Activated CD4-positive, alpha-beta T cell treated with anti-CD3 and anti-CD28 coated beads for 4 hours (primary cell): Measurements from ENCODE around the gene ADAM10.
"Not testable (repeated sequence)": the region's sequence is repeated elsewhere in the genome, so short reads cannot be mapped to it uniquely, and the experiment has no call there.

ENCODE experiments used
- DNase-seq, 2 donors: peaks; one replicate each; pipeline ENCODE4 v3.0.0-alpha.2; 2020

ADAM10 gene

DNA sequence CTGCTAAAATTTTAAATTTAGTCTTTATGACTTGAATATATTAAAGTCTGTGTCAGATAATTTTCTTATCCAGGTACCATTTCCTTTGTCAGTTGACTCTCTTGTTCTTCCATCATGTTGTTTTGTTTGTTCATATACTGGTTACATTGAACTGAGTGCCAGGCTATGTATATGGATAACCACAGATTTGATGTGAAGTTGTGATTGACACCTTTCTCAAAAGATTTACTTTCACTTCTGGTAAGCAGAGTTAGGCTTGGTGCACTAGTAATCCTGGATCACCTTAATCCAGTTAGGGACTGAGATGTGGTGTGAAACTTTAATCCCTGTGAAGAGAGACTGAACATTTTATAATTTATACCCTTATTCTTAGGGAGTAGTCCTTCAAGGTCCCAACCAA is 99.4 kb downstream of the ADAM10 start:
- no peak for DNase-seq

DNA sequence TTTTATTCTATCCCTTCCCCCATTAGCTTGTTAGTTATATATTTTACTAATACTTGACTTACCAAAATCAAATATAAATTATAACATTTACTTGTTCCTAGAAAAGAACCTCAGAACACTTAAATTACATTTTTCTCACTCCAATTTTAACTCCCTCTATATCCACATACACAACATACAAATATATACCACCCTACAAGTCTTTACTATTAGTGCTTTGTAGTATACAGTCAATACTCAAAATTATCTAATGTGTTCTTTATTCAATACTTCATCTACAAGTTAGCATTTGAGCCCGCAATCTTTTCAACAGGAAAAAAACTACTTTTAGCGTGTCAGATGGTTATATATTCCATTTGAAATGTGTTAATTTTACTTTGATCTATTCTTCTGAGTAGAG is 100.3 kb downstream of the ADAM10 start:
- no peak for DNase-seq

DNA sequence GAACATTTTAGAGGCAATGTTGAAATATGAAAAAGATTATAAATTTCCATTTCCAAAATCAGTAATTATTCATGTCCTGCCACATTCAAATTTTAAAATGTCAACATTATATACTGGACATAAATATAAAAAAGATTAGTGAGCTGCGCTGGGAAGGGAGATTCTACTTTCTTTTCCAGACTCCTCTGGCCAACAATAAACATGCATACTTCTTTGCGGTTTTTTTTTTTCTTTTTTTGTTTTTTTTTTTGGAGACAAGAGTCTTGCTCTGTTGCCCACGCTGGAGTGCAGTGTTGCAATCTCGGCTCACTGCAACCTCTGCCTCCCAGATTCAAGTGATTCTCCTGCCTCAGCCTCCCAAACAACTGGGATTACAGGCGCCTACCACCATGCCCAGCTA is 105.5 kb downstream of the ADAM10 start:
- no peak for DNase-seq

DNA sequence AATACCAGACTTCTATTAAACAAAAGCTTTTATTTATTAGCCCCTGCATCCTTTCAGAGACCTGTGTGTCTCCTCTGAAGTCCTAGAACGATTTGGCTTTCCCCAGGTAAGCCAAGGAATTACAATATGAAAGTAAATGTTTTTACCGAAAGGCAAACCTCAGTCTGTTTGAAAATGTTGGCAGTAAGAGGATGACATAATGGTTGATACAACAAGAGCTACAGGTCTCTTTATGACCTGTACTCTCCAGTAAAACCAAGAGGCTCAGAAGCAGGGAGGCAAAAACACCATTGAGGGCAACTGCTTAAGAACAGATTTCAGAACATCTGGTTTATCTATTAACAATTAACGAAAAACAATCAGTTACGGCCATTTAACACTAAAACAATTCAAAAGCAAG is 107.8 kb downstream of the ADAM10 start:
- no peak for DNase-seq

DNA sequence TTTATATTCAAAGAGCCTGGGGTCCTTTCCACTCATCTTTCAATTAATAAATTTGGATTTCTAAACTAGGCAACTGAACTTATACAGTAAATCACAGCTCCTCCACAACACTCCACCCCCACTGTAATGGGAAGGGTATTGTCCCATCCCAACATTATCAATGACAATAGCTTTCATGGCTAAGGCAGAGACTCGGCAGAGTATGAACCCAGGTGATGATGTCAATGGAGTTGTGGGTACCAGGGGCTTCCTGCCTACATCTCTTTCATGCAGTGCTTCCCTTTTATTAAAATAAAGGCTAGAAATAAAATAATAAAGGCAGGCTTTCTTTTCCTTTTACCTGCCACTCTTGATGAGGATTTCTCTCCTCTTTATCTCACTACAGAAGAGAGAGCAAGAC is 109.5 kb downstream of the ADAM10 start:
- DNase-seq = no peak

DNA sequence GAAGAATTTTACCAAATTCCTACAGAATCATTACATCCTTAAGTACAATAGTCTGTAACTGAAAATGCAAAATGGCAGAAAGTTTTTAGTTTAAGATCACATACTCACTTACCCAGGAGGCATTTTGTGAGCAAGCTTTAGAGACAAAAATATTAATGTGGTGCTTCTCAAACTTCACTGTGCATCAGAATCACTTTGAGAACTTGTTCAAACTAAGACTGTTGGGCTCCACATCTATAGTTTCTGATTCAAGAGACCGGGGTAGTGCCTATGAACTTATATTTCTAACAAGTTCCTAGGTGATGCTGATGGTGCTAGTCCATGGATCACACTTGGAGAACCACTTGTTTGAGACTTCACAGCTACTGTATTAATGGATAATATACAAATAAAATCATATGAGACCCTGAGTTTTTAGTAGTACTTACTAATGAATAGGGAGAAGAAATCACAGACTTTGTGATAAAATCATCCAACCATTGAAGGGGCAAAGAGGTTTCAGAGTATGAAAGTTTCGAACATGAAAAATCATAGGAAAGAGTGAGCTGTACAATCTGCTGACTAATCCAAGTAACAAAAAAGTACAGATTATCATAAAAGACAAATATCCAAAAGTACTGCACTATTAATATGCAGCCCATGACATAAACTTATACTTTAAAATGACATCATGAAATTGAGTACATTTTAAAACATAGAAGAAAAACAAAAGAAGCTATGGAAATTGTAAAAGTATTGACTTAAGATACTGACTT is 110.3 kb downstream of the ADAM10 start:
- no peak for DNase-seq

DNA sequence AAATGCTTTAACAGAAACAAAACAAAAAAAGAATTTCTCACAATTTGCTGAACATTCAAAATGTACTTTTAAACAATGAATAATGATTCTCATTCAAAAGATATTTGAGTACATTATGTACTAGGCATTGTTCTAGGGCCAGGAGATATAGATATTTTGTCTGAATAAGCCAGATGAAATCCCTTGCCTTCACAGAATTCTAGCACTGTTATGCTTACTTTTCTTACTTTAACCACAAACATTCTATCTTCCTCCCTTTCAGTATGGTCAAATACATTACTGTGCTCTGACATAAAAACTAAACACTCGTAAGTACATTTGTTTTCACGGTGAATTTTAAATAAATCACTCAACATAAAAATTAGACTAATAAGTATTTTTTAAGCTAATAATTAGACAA is 116.7 kb downstream of the ADAM10 start:
- no peak for DNase-seq

DNA sequence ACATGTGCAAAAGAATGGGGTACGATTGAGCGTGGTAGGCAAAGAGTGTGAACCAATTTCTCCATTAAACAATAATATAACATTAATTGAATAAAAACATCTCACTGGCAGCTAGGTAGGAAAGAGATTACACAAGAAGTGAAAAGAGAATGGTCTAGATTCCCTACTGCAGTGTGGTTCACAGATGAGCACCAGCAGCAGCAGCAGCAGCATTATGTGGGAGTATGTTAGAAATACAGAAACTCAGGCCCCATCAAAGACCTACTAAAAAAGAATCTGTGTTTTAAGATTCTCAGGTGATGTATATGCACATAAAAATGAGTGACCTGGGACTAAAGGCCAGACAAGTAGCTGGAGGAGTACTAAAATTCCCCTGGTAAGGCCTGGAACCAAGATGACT is 118.2 kb downstream of the ADAM10 start:
- no peak for DNase-seq

DNA sequence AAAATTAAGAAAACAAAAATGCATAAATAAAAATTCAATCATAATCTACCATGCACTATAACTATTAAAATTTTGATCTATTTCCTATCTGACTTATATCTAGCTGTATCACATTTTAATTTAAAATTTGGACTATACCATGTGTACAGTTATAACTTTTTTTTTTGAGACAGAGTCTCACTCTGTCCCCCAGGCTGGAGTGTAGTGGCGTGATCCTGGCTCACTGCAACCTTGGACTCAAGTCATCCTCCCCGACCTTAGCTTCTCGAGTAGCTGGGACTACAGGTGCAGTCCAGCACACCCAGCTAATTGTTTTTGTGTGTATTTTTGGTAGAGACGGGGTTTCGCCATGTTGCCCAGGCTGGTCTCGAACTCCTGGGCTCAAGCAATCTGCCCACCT is 119.9 kb downstream of the ADAM10 start:
- DNase-seq = no peak

DNA sequence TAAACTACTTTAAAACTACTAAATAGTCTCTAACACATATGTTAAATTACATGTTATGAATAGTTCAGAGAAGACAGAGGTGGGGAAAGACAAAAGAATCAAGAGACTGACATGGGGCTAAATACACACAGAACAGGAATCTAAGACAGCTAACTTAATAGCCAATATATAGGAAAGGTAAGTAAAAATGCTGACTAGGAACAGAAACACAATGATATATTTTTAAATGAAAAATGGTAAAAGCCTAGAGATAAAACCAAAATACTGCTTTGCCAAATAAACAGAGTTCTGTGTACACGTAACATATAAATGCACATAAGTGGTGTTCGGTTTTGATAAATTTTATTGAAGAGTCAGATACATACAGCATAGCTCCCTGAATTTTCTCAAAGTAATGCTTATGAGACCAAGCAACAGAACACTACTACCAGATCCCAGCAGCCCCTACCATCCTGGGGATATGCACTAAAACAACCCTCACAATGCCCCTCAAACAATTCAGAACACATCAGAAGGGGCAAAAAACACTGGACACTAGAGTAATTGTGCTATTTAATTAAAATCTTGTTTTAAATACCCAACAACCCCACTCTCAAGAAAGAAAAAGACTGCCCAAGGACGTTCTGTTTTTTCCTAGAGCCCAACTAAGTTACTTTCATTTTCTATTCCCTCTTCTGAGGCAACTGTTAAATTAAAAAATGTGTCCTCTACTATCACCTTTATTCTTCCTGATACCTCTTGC is 121.1 kb downstream of the ADAM10 start:
- no peak for DNase-seq

DNA sequence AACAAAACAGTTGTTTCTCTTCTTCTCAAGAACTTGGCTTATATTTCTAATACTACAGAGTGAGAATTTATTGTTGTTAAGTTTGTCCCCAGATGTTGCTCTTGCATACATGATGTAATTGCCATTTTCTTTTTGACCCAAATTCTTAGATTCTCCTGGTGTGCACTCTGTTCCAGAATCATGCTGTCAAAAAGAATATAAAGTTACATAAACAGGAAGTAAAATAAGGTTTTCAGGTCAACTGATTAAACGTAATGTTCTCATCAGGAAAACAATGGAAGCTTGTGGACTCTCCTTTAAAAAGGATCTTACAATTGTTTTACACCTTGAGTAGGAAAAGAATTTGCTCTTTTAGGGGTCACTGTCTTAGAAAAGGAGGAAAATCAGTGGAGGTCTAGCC is 121.8 kb downstream of the ADAM10 start:
- DNase-seq = no peak

DNA sequence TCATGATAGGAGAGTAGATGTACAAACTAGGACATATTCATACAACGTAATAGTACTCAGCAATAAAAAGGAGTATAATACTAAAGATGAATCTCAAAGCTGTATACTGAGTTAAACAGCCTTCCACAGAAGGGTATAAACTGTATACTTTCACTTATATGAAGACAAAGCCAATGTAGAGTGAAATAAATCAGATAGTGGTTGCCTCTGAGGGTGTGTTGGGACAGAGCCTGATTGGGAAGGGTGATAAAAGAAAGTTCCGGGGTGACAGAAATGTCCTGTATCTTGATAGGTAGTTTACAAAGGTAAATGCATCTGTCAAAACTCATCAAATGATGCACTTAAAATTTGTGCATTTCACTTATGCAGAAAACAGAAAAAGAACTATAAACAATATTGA is 122.5 kb downstream of the ADAM10 start:
- DNase-seq = no peak

DNA sequence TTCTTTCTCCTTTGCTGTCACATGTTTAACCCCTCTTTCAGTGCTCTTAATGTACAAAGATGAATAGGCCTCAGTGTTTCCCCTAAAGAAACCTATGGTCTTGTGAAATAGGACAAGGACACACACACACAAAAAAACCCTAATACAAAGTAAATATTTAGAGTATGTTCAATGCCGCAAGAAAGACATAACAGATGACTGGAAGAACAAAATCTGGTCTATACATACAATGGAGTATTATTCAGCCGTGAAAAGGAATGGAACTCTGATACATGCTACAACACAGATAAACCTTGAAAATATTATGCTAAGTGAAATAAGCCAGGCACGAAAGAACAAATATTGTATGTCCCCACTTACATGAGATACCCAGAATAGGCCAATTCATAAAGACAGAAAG is 123.1 kb downstream of the ADAM10 start:
- DNase-seq = no peak

DNA sequence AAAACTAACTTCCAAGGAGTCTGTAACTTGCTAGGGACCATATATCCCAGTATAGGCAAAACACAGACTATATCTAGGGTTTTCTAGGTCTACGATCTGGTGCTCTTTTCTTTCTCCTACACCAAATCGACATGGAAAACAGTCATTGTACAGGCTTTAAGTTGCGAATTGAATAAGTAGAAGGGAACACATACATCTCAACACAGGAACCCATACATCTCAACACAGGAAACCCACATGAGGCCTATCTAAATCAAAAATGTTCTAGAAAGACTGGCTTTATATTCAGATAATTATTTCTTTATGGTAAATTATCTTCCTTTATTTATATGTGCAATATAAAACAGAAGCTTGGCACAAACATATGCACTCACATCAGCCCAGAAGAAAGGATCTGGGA is 126.6 kb downstream of the ADAM10 start:
- DNase-seq = no peak

DNA sequence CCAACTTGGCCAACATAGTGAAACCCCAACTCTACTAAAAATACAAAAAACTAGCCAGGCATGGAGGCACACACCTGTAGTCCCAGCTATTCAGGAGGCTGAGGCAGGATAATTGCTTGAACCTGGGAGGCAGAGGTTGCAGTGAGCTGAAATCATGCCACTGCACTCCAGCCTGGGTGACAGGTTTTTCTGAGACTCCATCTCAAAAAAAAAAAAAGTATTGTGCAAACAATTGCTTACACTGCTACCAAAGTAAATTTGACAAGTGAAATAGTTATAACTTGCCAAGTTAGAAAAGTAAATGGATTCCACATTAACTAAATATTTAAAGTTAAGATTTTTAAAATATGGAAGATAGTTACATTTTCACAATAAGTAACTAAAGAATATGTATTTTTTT is 129.2 kb downstream of the ADAM10 start:
- DNase-seq = not testable (repeated sequence)

DNA sequence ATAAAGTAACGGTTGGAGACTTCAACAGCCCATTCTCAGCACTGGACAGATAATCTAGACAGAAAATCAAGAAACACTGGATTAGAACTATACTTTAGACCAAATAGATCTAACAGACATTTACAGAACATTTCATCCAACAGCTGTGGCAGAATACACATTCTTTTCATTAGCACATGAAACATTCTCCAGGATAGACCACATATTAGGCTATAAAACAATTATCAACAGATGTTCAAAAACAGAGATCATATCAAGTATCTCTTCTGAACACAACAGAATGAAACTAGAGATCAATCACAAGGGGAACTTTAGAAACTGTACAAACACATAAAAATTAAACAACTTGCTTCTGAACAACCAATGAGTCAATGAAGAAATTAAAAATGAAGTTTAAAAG is 133.3 kb downstream of the ADAM10 start:
- DNase-seq = no peak

DNA sequence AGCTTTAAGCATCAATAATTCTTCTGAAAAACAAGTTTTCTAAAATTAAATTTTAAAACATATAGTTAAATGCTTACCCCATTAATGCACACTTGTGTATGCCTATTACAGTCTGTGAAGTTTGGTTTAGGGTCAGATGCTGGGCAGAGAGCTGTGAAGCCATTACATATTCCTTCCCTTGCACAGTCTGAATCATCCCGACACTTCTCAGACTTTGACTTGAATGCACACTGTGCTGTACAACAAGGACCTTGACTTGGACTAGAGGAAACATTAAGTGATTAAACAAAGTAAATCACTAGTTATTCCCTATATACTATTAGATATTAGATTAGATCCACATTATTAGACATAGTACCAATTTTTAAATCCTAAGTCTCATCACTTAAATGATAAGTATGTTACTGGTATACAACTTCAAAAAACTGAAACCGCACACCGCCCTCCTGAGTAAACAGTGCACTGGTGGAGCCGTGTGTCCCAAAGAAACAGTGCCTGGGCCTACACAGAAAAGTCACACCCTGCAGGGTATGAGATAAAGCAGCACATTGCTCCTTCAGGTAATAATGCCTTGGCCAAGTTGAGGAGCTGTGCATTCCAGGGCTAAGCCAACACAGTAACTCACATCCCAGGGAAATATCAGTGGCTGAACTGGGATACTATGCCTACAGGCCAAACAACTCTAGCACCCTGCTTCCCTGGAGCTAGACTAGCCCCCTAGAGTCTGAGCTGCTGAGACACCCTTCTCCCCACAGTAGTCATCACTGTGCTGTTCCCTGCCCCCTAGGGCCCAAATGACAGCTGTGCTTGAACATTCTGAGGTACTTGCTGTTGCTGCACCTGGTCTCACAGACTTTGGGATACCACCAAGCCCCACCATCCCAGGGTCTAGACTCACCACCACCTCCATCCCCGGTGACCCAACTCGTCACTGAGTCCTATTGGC is 137.5 kb downstream of the ADAM10 start:
- no peak for DNase-seq

DNA sequence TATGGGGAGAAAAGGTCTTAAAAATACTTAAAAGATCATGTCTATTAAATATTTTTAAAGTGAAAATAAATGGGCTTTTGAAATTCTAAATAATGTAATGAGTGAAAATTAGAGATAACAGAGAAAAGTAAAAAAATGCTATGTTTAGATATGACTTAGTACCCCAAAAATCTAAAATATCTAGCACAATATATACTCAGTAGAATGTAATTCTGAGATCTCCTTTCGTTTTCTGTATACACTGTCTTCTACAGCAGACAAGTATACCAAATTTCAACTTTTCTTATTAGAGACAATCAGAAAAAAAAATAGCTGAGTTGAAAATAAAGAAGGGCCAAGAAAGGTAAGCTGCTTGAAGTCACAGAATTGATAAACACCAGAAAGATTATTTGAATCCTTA is 140.8 kb downstream of the ADAM10 start:
- DNase-seq = no peak

DNA sequence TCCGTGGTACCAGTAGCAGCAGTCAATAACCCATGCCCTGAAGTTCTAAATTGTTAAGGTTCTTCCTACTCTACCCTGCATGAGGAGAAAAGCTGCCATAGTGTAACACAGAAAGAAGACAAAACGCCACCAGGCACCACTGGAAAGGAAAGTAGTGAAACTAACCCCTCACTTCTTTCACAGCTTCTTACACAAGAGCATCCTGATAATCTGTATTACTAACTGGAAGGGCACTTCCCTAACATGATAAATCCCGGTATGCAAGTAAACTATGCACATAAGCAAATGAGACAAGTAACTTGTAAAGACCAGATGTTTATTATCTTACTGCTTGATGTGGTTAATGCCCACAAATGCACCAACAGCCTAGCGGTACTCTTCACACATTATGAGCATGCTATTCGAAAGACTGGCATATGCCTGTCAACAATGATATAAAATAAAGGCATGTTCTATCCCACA is 141.3 kb downstream of the ADAM10 start:
- DNase-seq = no peak

DNA sequence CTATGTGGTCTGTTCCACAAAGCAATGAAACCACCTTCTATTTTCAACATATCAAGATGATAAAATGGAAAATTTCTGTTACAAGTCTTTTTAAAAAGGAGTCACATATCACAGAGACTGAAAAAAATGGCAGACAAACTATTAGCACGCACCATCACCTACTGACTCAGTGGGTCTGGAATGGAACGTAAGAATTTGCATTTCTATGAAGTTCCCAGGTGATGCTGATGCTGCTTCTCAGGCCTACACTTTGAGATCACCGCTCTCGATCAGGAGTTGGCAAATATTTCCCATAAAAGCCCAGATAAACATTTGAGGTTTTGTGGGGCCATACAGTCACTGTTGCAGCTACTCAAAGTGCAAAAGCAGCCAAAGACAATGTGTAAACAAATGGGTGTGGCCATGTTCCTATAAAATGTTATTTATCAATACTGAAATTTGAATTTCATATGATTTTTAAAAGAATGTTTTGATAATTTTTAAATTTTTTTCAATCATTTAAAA is 142.9 kb downstream of the ADAM10 start:
- no peak for DNase-seq

DNA sequence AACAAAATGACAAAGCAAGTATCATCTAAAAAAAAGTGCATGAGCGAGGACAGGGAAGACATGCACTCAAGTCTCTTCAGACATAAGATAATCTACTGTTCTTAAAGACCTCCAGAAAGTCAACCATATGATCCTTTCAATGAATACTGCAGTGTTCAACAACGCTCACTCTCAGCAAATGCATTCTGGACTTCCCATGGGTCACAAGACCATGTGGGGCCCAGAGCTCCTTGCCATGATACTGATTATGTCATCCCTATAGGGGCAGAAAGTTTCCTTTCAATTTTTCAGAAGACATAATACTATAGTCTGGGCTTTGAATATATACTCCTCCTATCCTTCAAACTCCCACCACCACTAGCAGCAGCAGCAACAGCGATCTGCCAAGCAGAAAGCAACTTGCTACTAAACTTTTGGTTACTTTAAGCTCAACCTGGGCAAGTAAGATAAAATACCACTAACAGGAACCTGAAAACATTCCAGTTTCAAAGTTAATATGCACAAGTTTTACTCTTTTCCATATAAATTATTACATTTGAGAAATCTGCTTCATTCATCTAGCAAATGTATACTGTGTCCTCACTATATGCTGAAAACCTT is 143.5 kb downstream of the ADAM10 start:
- no peak for DNase-seq

DNA sequence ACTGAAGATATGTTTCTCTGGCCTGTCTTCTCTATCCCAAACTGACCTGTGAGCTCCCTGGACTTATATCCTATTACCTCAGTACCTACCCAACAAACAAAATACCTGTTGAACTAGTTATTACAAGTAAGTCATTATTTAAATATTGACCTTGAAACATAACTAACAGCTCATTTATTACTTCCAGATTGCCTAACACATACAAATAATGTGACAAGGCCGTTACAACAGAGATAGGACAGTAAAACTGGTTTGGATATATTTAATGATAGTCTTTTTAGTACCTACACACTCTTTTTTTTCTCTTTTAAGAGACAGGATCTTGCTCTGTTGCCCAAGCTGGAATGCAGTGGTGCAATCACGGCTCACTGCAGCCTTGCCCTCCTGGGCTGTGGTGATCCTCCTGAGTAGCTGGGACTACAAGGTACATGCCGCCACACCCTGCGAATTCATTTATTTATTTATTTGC is 145.0 kb downstream of the ADAM10 start:
- no peak for DNase-seq

DNA sequence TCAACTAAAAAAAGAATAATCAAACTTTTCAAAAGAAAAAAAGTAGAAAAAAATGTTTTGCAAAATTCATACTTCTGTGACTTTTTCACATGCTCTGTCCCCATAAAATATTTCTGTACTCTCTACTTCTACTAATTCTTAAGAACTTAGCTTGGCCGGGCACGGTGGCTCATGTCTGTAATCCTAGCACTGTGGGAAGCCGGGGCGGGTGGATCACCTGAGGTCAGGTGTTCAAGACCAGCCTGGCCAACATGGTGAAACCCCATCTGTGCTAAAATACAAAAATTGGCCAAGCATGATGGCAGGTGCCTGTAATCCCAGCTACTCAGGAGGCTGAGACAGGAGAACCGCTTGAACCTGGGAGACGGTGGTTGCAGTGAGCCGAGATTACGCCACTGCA is 145.6 kb downstream of the ADAM10 start:
- not testable (repeated sequence) for DNase-seq
